Endothelial cell of umbilical vein (primary cell): Measurements from ENCODE around the gene PRKCQ. TPM values are rescaled to one million over a fixed set of nuclear protein-coding genes. Genes with fewer than 3 reads are reported as not detected.

Source experiments
- BruUV-seq: library from RNA; stranded (reverse); fragments of 400-500 nt; replicated peaks from 2 replicates; lab custom pipeline; 2021; lab: Mats Ljungman, UMichigan
- CTCF ChIA-PET: fragments of 300-600, 350-600 bp; sonication (Branson Sonifier 250); formaldehyde crosslinking; loops from one replicate; lab custom pipeline; 2021; ENCODE audit warnings: antibody characterized with exemption, inconsistent platforms; lab: Charles Lee
- POLR2A ChIA-PET: fragments of 300-600, 350-600 bp; sonication (Branson Sonifier 250); formaldehyde crosslinking; loops from one replicate; lab custom pipeline; 2021; ENCODE audit warnings: antibody characterized with exemption, inconsistent platforms; lab: Charles Lee
- DNase-seq: peaks from one replicate; pipeline ENCODE4 v3.0.0-alpha.2; 2011; ENCODE audit warnings: low read depth, low spot score
- FAIRE-seq: peaks from 2 replicates; lab custom pipeline; 2011; peaks lifted over from hg19 to GRCh38; lab: Jason Lieb, UNC
- H2AFZ ChIP-seq: 2 replicates; pipeline ENCODE4 v1.6.0; 2012; ENCODE audit warnings: low read depth, low read length, control low read depth, inconsistent platforms
- H3K27ac ChIP-seq: 2 replicates; pipeline ENCODE4 v1.5.1; 2011; ENCODE audit warnings: low read depth, mild to moderate bottlenecking, control low read depth, low read length, moderate library complexity; ENCODE audit not compliant: insufficient read depth
- H3K27me3 ChIP-seq, 2 experiments: 2 replicates each; pipeline versions ENCODE4 v1.6.0 to v1.6.1; 2011; ENCODE audit warnings: low read length in 2 of 2, mixed read lengths in 1 of 2; ENCODE audit not compliant: control insufficient read depth in 2 of 2, insufficient read depth in 2 of 2
- H3K36me3 ChIP-seq, 2 experiments: 2 replicates in 1 of 2; 3 replicates in 1 of 2; pipeline ENCODE4 v1.5.1; 2011; ENCODE audit warnings: low read length in 2 of 2, mild to moderate bottlenecking in 1 of 2, moderate library complexity in 1 of 2; ENCODE audit not compliant: control insufficient read depth in 2 of 2, insufficient read depth in 2 of 2; ENCODE audit errors: extremely low read depth in 1 of 2
- H3K4me1 ChIP-seq: 3 replicates; pipeline ENCODE4 v1.5.1; 2011; ENCODE audit warnings: mild to moderate bottlenecking, low read length; ENCODE audit not compliant: control insufficient read depth, insufficient read depth; ENCODE audit errors: extremely low read depth
- H3K4me2 ChIP-seq: 2 replicates; pipeline ENCODE4 v1.6.1; 2011; ENCODE audit warnings: low read length, control low read depth, mixed read lengths; ENCODE audit not compliant: insufficient read depth
- H3K4me3 ChIP-seq, 3 experiments: fragments of 200-600 bp in 1 of 3; sonication (generic), shearing (Covaris generic) in 1 of 3; replicated peaks in 1 of 3; 2 replicates each; pipeline ENCODE4 v1.5.1; 2011 to 2016; ENCODE audit warnings: control low read depth in 3 of 3, low read length in 3 of 3, mild to moderate bottlenecking in 2 of 3, inconsistent platforms in 1 of 3, low read depth in 1 of 3, moderate library complexity in 1 of 3; ENCODE audit not compliant: insufficient read depth in 1 of 3
- H3K79me2 ChIP-seq: 2 replicates; pipeline ENCODE4 v1.6.0; 2012; ENCODE audit warnings: low read length, inconsistent platforms; ENCODE audit not compliant: control insufficient read depth, insufficient read depth
- H3K9ac ChIP-seq: replicated peaks from 2 replicates; pipeline ENCODE3; 2011; ENCODE audit warnings: low read length, control low read depth; ENCODE audit not compliant: insufficient read depth; ENCODE audit errors: extremely low read depth
- H3K9me1 ChIP-seq: replicated peaks from 3 replicates; pipeline ENCODE4 v1.6.0; 2011; ENCODE audit warnings: mild to moderate bottlenecking, low read length; ENCODE audit not compliant: control insufficient read depth, insufficient read depth; ENCODE audit errors: extremely low read depth
- H3K9me3 ChIP-seq: replicated peaks from 2 replicates; pipeline ENCODE4 v1.5.1; 2012; ENCODE audit warnings: low read length, inconsistent platforms; ENCODE audit not compliant: control insufficient read depth, insufficient read depth
- H4K20me1 ChIP-seq: replicated peaks from 2 replicates; pipeline ENCODE3; 2011; ENCODE audit warnings: mild to moderate bottlenecking, low read length; ENCODE audit not compliant: control insufficient read depth, insufficient read depth; ENCODE audit errors: extremely low read depth
- CTCF ChIP-seq, 2 donors: IDR thresholded peaks; 1 replicate in 1 of 2; 2 replicates in 1 of 2; pipeline ENCODE4 v1.5.1; 2011; ENCODE audit warnings: low read length in 2 of 2, mild to moderate bottlenecking in 2 of 2, moderate library complexity in 2 of 2, control low read depth in 1 of 2, inconsistent platforms in 1 of 2, low read depth in 1 of 2; ENCODE audit not compliant: insufficient read depth in 1 of 2; ENCODE audit errors: extremely low read depth in 1 of 2
- EZH2 ChIP-seq: IDR thresholded peaks from 2 replicates; pipeline ENCODE4 v1.6.1; 2012; ENCODE audit warnings: borderline replicate concordance, low read depth, mild to moderate bottlenecking, moderate library complexity, low read length, inconsistent platforms; ENCODE audit not compliant: severe bottlenecking
- FOS ChIP-seq: IDR thresholded peaks from 2 replicates; pipeline ENCODE4 v1.6.1; 2011; ENCODE audit warnings: mild to moderate bottlenecking, low read length, moderate library complexity, borderline replicate concordance; ENCODE audit not compliant: insufficient read depth
- GATA2 ChIP-seq: IDR thresholded peaks from 2 replicates; pipeline ENCODE4 v1.7.0; 2011; ENCODE audit warnings: low read depth, mild to moderate bottlenecking, moderate library complexity, mixed read lengths, low read length; ENCODE audit not compliant: insufficient read length, insufficient read depth
- JUN ChIP-seq: IDR thresholded peaks from 2 replicates; pipeline ENCODE4 v1.6.1; 2011; ENCODE audit warnings: borderline replicate concordance, low read depth; ENCODE audit not compliant: insufficient read length, insufficient read depth
- MAX ChIP-seq: IDR thresholded peaks from 2 replicates; pipeline ENCODE4 v1.6.1; 2011; ENCODE audit not compliant: insufficient read depth, insufficient read length
- MYC ChIP-seq: IDR thresholded peaks from one replicate; pipeline ENCODE4 v1.6.1; 2011; ENCODE audit warnings: mild to moderate bottlenecking, low read depth, low read length
- POLR2A ChIP-seq: IDR thresholded peaks from 2 replicates; pipeline ENCODE4 v1.6.1; 2012; ENCODE audit warnings: low read depth, mild to moderate bottlenecking, control low read depth, low read length
- POLR2AphosphoS5 ChIP-seq: IDR thresholded peaks from 2 replicates; pipeline ENCODE4 v1.6.1; 2012; ENCODE audit warnings: low read depth, mild to moderate bottlenecking, control low read depth, low read length, moderate library complexity; ENCODE audit not compliant: insufficient read depth
- dilution Hi-C: fragments of 300-500 bp; cut with MboI; formaldehyde crosslinking; loops from one replicate; pipeline ENCODE4 v1.15.0; 2019; ENCODE audit warnings: low sequenced_read_pairs; ENCODE audit not compliant: extremely low pct_ligation_motif_present
- intact Hi-C: fragments of 100-400 bp; cut with micrococcal nuclease; formaldehyde crosslinking; loops from one replicate; pipeline ENCODE4 v1.10.0; 2022
- polyA plus RNA-seq, 4 experiments: library from polyadenylated mRNA; depleted of rRNA in 3 of 4; stranded (reverse) in 3 of 4; unstranded in 1 of 4; fragments of >200 nt; gene quantifications; 2 replicates each; pipeline versions ENCODE4 v1.2.1 to v1.2.3, GENCODE V29; 2011 to 2012; ENCODE audit warnings: missing spikeins in 1 of 4
- total RNA-seq: library from RNA; stranded (reverse); gene quantifications from 2 replicates; pipeline ENCODE4 v1.2.3, GENCODE V29; 2021

PRKCQ gene
- total and polyA plus RNA-seq, 2 donors (not counting 3 experiments of a cell fraction or from before 2014, with no cell fraction given), result 0.32 to 0.55 TPM

GRCh38 chr10:6590100-6590499, 10.0 kb upstream of the PRKCQ start:
- H3K9me1 ChIP-seq, result no peaks in the 10 kb centered on the region
- no peak overlapping the region for H2AFZ ChIP-seq
- no peaks in the 10 kb centered on the region for H3K9me3 ChIP-seq
- dilution Hi-C loops (no loop called here), intact Hi-C loops (no loop called here)
- FAIRE-seq (no peak), DNase-seq (no peak)
- H3K9ac ChIP-seq, result no peak overlapping the region
- no TSS peak for BruUV-seq
- H3K4me3 ChIP-seq, result no peak overlapping the region
- H3K79me2 ChIP-seq, result no peaks in the 10 kb centered on the region
- POLR2A ChIA-PET, result no interaction called here
- TF ChIP-seq POLR2A (no peak), FOS (no peak), POLR2AphosphoS5 (no peak), GATA2 (no peak), JUN (no peak), CTCF (IDR thresholded peaks at IDR 0.05; ENCODE audit: extremely low read depth in 1 of 2, insufficient read depth in 1 of 2, low read depth in 1 of 2, low read length in 2 of 2) (no peak), MAX (no peak), EZH2 (no peak), MYC (no peak)
- H3K27ac ChIP-seq, result no peak overlapping the region
- H3K4me1 ChIP-seq, result no peaks in the 10 kb centered on the region
- no peaks in the 10 kb centered on the region for H3K27me3 ChIP-seq
- no peaks in the 10 kb centered on the region for H3K36me3 ChIP-seq
- H3K4me2 ChIP-seq, result no peak overlapping the region
- H4K20me1 ChIP-seq, result no peaks in the 10 kb centered on the region
- CTCF ChIA-PET, result no interaction called here
